Measurements from ENCODE around the gene ADAMTSL1. TPM values are rescaled to one million over a fixed set of nuclear protein-coding genes. Genes with fewer than 3 reads are reported as not detected.

The ADAMTSL1 gene
- total and polyA plus RNA-seq, 2 of the 13 experiments (the other 11 are each of a cell fraction or from before 2014, with no cell fraction given) = not detected

DNA sequence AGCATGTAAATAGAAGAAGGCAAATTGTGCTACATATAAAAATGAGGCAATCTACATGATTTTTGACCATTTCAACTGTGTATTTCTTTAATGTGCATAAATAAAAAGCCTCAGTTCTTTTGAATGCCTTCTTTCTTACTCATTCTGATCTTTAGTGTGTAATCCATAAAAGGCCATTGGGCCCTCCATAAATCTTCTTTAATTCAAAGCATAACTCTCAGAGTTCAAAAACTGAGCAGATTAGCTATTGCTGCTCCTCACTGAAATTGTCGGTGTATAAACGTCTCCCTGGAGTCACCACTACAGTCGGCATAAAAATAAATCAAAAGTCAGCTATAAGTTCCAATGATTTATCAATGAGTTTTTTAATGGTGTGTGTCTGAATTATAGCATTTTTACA is 45.3 kb upstream of the ADAMTSL1 start (continued):
- TF ChIP-seq, protein P1, sequence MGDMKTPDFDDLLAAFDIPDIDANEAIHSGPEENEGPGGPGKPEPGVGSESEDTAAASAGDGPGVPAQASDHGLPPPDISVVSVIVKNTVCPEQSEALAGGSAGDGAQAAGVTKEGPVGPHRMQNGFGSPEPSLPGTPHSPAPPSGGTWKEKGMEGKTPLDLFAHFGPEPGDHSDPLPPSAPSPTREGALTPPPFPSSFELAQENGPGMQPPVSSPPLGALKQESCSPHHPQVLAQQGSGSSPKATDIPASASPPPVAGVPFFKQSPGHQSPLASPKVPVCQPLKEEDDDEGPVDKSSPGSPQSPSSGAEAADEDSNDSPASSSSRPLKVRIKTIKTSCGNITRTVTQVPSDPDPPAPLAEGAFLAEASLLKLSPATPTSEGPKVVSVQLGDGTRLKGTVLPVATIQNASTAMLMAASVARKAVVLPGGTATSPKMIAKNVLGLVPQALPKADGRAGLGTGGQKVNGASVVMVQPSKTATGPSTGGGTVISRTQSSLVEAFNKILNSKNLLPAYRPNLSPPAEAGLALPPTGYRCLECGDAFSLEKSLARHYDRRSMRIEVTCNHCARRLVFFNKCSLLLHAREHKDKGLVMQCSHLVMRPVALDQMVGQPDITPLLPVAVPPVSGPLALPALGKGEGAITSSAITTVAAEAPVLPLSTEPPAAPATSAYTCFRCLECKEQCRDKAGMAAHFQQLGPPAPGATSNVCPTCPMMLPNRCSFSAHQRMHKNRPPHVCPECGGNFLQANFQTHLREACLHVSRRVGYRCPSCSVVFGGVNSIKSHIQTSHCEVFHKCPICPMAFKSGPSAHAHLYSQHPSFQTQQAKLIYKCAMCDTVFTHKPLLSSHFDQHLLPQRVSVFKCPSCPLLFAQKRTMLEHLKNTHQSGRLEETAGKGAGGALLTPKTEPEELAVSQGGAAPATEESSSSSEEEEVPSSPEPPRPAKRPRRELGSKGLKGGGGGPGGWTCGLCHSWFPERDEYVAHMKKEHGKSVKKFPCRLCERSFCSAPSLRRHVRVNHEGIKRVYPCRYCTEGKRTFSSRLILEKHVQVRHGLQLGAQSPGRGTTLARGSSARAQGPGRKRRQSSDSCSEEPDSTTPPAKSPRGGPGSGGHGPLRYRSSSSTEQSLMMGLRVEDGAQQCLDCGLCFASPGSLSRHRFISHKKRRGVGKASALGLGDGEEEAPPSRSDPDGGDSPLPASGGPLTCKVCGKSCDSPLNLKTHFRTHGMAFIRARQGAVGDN (CRISPR knock-in tag; IDR thresholded peaks at IDR 0.05) = no peak
- TF ChIP-seq, protein P2, sequence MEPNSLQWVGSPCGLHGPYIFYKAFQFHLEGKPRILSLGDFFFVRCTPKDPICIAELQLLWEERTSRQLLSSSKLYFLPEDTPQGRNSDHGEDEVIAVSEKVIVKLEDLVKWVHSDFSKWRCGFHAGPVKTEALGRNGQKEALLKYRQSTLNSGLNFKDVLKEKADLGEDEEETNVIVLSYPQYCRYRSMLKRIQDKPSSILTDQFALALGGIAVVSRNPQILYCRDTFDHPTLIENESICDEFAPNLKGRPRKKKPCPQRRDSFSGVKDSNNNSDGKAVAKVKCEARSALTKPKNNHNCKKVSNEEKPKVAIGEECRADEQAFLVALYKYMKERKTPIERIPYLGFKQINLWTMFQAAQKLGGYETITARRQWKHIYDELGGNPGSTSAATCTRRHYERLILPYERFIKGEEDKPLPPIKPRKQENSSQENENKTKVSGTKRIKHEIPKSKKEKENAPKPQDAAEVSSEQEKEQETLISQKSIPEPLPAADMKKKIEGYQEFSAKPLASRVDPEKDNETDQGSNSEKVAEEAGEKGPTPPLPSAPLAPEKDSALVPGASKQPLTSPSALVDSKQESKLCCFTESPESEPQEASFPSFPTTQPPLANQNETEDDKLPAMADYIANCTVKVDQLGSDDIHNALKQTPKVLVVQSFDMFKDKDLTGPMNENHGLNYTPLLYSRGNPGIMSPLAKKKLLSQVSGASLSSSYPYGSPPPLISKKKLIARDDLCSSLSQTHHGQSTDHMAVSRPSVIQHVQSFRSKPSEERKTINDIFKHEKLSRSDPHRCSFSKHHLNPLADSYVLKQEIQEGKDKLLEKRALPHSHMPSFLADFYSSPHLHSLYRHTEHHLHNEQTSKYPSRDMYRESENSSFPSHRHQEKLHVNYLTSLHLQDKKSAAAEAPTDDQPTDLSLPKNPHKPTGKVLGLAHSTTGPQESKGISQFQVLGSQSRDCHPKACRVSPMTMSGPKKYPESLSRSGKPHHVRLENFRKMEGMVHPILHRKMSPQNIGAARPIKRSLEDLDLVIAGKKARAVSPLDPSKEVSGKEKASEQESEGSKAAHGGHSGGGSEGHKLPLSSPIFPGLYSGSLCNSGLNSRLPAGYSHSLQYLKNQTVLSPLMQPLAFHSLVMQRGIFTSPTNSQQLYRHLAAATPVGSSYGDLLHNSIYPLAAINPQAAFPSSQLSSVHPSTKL (CRISPR knock-in tag; IDR thresholded peaks at IDR 0.05) = no peak
- TF ChIP-seq ZNF563 (CRISPR knock-in tag; IDR thresholded peaks at IDR 0.05) = no peak

DNA sequence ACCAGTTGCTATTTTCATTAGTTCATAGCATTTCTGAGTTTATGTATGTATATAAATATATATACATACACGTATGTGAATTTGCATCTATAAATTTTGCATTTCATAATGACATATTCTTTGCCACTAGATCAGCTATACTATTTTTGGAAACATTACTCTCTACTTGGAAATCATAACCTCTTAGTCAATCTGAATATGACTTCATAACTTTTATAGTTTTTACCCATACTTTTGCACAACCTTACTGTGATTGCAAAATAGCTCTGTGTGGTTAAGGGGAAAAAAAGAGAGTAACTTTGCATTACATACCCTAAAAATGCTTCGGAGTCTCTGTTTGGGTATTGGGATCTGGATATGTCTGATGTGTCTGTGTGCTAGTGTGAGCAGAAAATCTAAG is 44.9 kb upstream of the ADAMTSL1 start:
- no peak overlapping the region for H3K4me2 ChIP-seq (ENCODE audit: low read depth, low read length)
- no peaks in the 10 kb centered on the region for H4K20me1 ChIP-seq (ENCODE audit: insufficient read depth, low read length)
- no peak for ATAC-seq
- ChIA-PET CTCF (ENCODE audit: low intra/inter-chr PET ratio, low total read pairs) (no interaction called here), POLR2A (no interaction called here)
- no peaks in the 10 kb centered on the region for H3K9me3 ChIP-seq (ENCODE audit: low read length)
- no peak overlapping the region for H3K27ac ChIP-seq (ENCODE audit: extremely low read length, insufficient read depth, low read length)
- no peak overlapping the region for H3K9ac ChIP-seq (ENCODE audit: insufficient read depth, low read depth, low read length)
- BruUV-seq (replicated peaks) = no TSS peak
- intact Hi-C loops (cut with micrococcal nuclease; ENCODE audit: unreplicated experiment) = no loop called here
- H3K4me3 ChIP-seq (replicated peaks in 1 of 3; ENCODE audit: insufficient read depth in 1 of 3, low read depth in 2 of 3, low read length in 3 of 3) = no peak overlapping the region
- H2AFZ ChIP-seq (ENCODE audit: low read length) = no peak overlapping the region
- H3K79me2 ChIP-seq (ENCODE audit: insufficient read depth, low read length) = no peaks in the 10 kb centered on the region
- WGBS (ENCODE audit: low lambda C conversion rate) = 46% methylated on average over 2 of the region's 2 CpGs
- no peaks in the 10 kb centered on the region for H3K4me1 ChIP-seq (ENCODE audit: insufficient read depth, low read length)
- H3K36me3 ChIP-seq (replicated peaks in 1 of 2; ENCODE audit: control insufficient read depth in 1 of 2, insufficient read depth in 2 of 2, low read length in 2 of 2) = no peaks in the 10 kb centered on the region
- no peaks in the 10 kb centered on the region for H3K27me3 ChIP-seq (ENCODE audit: control insufficient read depth in 1 of 2, insufficient read depth in 2 of 2, low read length in 2 of 2)
- FAIRE-seq = no peak
- DNase-seq (ENCODE audit: low spot score) = no peak
- in situ Hi-C loops (cut with HindIII; ENCODE audit: extremely low pct_ligation_motif_present, low pct_unique_long_range_greater_than_20kb) = no loop called here
- TF ChIP-seq ZNF501 (CRISPR knock-in tag; IDR thresholded peaks at IDR 0.05) (no peak), MED8 (CRISPR knock-in tag; IDR thresholded peaks at IDR 0.05; ENCODE audit: insufficient replicate concordance) (no peak)
- TF ChIP-seq, protein P3, sequence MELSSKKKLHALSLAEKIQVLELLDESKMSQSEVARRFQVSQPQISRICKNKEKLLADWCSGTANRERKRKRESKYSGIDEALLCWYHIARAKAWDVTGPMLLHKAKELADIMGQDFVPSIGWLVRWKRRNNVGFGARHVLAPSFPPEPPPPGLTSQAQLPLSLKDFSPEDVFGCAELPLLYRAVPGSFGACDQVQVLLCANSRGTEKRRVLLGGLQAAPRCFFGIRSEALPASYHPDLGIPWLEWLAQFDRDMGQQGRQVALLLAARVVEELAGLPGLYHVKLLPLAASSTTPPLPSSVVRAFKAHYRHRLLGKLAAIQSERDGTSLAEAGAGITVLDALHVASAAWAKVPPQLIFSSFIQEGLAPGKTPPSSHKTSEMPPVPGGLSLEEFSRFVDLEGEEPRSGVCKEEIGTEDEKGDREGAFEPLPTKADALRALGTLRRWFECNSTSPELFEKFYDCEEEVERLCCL (CRISPR knock-in tag; IDR thresholded peaks at IDR 0.05; ENCODE audit: borderline replicate concordance) = no peak
- TF ChIP-seq, protein P4, sequence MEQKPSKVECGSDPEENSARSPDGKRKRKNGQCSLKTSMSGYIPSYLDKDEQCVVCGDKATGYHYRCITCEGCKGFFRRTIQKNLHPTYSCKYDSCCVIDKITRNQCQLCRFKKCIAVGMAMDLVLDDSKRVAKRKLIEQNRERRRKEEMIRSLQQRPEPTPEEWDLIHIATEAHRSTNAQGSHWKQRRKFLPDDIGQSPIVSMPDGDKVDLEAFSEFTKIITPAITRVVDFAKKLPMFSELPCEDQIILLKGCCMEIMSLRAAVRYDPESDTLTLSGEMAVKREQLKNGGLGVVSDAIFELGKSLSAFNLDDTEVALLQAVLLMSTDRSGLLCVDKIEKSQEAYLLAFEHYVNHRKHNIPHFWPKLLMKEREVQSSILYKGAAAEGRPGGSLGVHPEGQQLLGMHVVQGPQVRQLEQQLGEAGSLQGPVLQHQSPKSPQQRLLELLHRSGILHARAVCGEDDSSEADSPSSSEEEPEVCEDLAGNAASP (CRISPR knock-in tag; IDR thresholded peaks at IDR 0.05; ENCODE audit: borderline replicate concordance) = no peak

Data from HepG2 (cell line).